Peyer's patch (tissue), 4 donors: ENCODE measurements around the gene MYO3A. TPM values are rescaled to one million over a fixed set of nuclear protein-coding genes. Genes with fewer than 3 reads are reported as not detected.

Experiments used
- DNase-seq, 3 donors: peaks; one replicate each; pipeline ENCODE4 v3.0.0-alpha.2; 2017 to 2019
- H3K27ac ChIP-seq, 4 donors: fragments of 200-600 bp; sonication (generic); one replicate each; pipeline ENCODE4 v1.5.1; 2016 to 2019
- H3K27me3 ChIP-seq, 2 donors: fragments of 200-600 bp; sonication (generic); one replicate each; pipeline ENCODE4 v1.5.1; 2019
- H3K36me3 ChIP-seq, 3 donors: fragments of 200-600 bp; sonication (generic); one replicate each; pipeline ENCODE4 v1.5.1; 2016 to 2019
- H3K4me1 ChIP-seq, 4 donors: fragments of 200-600 bp; sonication (generic); one replicate each; pipeline ENCODE4 v1.5.1; 2016 to 2019
- H3K4me3 ChIP-seq, 4 donors: fragments of 200-600 bp; sonication (generic); 1 replicate in 3 of 4; 2 replicates in 1 of 4; pipeline ENCODE4 v1.5.1; 2016 to 2019; ENCODE audit warnings: mild to moderate bottlenecking in 1 of 4
- H3K9me3 ChIP-seq, 4 donors: fragments of 200-600 bp; sonication (generic); one replicate each; pipeline ENCODE4 v1.5.1; 2016 to 2019; ENCODE audit warnings: mild to moderate bottlenecking in 1 of 4
- CTCF ChIP-seq, 6 experiments: fragments of 450-650 bp in 4 of 6; fragments of 200-600 bp in 2 of 6; sonication (generic) in 1 of 6; IDR thresholded peaks; one replicate each; pipeline ENCODE4 v1.5.1; 2017 to 2019; ENCODE audit warnings: antibody characterized with exemption in 6 of 6, mild to moderate bottlenecking in 3 of 6, moderate library complexity in 1 of 6
- POLR2A ChIP-seq, 2 donors: fragments of 450-650 bp; IDR thresholded peaks; one replicate each; pipeline ENCODE4 v1.5.1; 2017; ENCODE audit warnings: antibody characterized with exemption in 2 of 2, mild to moderate bottlenecking in 2 of 2, moderate library complexity in 2 of 2
- total RNA-seq, 4 donors: library from RNA; depleted of rRNA; stranded (reverse); fragments of >200 nt; gene quantifications; one replicate each; pipeline ENCODE4 v1.1.0, GENCODE V29; 2016

Gene MYO3A
- total RNA-seq, 4 donors from 2014 or later: 0.13 to 1.7 TPM; not detected in 2

GRCh38 chr10:26081459-26081858 is 147.4 kb downstream of the MYO3A start:
- Histone ChIP-seq H3K27me3 (no peaks in the 10 kb centered on the region), H3K4me3 (no peak overlapping the region), H3K9me3 (no peaks in the 10 kb centered on the region), H3K27ac (no peak overlapping the region), H3K36me3 (no peaks in the 10 kb centered on the region), H3K4me1 (no peaks in the 10 kb centered on the region)
- DNase-seq: no peak
- no peak for TF ChIP-seq POLR2A (IDR thresholded peaks at IDR 0.05)
- no peak for TF ChIP-seq CTCF (IDR thresholded peaks at IDR 0.05)

DNA sequence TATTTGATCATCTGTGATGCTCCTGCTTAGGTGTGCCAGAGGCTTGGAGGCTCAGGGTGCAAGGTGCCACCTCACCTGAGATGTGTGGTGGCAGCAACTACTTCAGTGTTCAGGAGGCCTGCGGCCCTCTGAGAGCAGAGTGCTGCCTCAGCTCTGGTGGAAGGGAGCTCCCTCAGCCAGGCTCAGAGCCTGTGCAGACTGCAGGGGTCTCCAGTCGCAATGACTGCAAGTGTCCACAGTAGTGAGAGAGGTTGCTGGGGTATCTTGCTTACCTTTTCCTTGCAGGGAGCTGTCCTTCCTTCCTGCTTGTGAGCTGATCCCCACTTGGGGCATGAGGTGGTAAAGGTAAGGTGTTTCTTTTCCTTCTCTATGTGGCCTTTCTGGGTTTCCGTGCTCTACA is 151.5 kb downstream of the MYO3A start:
- Histone ChIP-seq H3K4me3 (no peak overlapping the region), H3K27ac (no peak overlapping the region), H3K36me3 (no peaks in the 10 kb centered on the region), H3K9me3 (no peaks in the 10 kb centered on the region), H3K4me1 (no peaks in the 10 kb centered on the region), H3K27me3 (no peaks in the 10 kb centered on the region)
- no peak for TF ChIP-seq CTCF (IDR thresholded peaks at IDR 0.05)
- TF ChIP-seq POLR2A (IDR thresholded peaks at IDR 0.05): no peak
- DNase-seq: no peak

DNA sequence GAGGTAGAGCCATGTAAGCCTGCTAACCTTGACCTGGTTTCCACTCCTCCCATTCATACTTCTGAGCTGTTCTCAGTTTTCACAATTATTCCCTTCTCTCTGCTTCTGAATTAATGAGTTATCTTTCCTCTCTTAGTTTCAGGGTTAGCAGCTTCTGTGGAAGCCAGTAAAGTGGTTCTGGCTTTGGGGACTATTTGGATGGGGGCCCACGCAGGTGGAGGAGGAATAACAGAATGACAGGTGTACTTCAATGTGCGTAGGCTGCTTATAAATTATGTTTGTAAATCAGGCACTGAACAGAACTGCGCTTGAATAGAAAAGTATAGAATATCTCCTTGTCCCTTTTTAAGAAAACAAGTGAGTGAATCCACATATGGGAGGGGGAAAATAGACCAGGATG is 153.6 kb downstream of the MYO3A start:
- no peak overlapping the region for H3K4me3 ChIP-seq
- no peak for TF ChIP-seq CTCF (IDR thresholded peaks at IDR 0.05)
- no peak for TF ChIP-seq POLR2A (IDR thresholded peaks at IDR 0.05)
- H3K4me1 ChIP-seq: no peaks in the 10 kb centered on the region
- no peaks in the 10 kb centered on the region for H3K9me3 ChIP-seq
- no peaks in the 10 kb centered on the region for H3K36me3 ChIP-seq
- H3K27me3 ChIP-seq: no peaks in the 10 kb centered on the region
- no peak overlapping the region for H3K27ac ChIP-seq
- DNase-seq: no peak

DNA sequence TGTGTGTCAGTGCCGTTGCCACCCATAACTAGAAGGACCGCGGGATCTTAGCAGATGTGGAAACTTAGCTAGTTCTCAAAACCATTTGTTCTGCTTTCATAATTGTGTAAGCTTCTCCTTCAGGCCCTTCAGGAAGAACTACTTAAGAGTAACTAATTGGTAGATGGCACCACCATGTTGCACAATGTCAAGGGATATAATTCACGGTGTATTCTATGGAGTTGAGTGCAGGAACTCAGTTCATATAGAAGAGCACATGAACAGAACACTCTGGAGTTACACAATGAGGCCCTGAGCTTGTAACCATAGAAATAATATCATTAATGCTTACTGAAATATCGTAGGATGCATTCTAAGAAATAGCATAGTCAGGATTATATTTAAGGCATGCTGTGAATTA is 156.0 kb downstream of the MYO3A start:
- no peaks in the 10 kb centered on the region for H3K9me3 ChIP-seq
- H3K36me3 ChIP-seq: no peaks in the 10 kb centered on the region
- no peaks in the 10 kb centered on the region for H3K4me1 ChIP-seq
- no peaks in the 10 kb centered on the region for H3K27me3 ChIP-seq
- no peak overlapping the region for H3K27ac ChIP-seq
- DNase-seq: no peak
- TF ChIP-seq POLR2A (IDR thresholded peaks at IDR 0.05) (no peak), CTCF (IDR thresholded peaks at IDR 0.05) (no peak)
- H3K4me3 ChIP-seq: no peak overlapping the region

- H3K36me3 ChIP-seq: no peaks in the 10 kb centered on the region
- no peaks in the 10 kb centered on the region for H3K9me3 ChIP-seq
- TF ChIP-seq POLR2A (IDR thresholded peaks at IDR 0.05) (no peak), CTCF (IDR thresholded peaks at IDR 0.05) (no peak)
- H3K27me3 ChIP-seq: no peaks in the 10 kb centered on the region
- no peak overlapping the region for H3K4me3 ChIP-seq
- no peak overlapping the region for H3K27ac ChIP-seq
- H3K4me1 ChIP-seq: no peaks in the 10 kb centered on the region
- DNase-seq: no peak
These were observed 156.7 kb downstream of the MYO3A start for GRCh38 chr10:26090762-26091161.

DNA sequence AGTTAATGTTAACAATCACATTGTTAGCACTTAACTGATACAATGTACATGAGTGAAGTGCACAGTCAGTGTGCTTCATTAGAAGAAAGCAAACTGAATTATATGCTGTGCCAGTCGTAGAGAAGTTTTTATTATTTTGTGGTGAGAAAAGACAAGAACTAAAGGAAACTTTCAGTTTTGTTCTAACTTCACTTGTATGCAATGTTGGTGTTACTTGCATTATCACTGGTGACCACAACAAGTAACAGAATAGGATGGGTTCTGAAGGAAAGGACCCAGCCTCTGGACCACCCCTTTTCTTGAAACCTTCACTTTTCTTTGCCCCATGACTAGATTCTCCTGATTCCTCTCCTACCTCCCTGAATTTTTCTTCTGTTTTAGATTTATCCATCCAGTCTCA is 159.2 kb downstream of the MYO3A start:
- TF ChIP-seq CTCF (IDR thresholded peaks at IDR 0.05) (no peak), POLR2A (IDR thresholded peaks at IDR 0.05) (no peak)
- Histone ChIP-seq H3K4me1 (no peaks in the 10 kb centered on the region), H3K4me3 (no peak overlapping the region), H3K27me3 (no peaks in the 10 kb centered on the region), H3K9me3 (no peaks in the 10 kb centered on the region), H3K36me3 (no peaks in the 10 kb centered on the region), H3K27ac (no peak overlapping the region)
- no peak for DNase-seq
